ENCODE results near the gene VENTX.
"Not testable (repeated sequence)": the region's sequence is repeated elsewhere in the genome, so short reads cannot be mapped to it uniquely, and the experiment has no call there.

Gene VENTX

DNA sequence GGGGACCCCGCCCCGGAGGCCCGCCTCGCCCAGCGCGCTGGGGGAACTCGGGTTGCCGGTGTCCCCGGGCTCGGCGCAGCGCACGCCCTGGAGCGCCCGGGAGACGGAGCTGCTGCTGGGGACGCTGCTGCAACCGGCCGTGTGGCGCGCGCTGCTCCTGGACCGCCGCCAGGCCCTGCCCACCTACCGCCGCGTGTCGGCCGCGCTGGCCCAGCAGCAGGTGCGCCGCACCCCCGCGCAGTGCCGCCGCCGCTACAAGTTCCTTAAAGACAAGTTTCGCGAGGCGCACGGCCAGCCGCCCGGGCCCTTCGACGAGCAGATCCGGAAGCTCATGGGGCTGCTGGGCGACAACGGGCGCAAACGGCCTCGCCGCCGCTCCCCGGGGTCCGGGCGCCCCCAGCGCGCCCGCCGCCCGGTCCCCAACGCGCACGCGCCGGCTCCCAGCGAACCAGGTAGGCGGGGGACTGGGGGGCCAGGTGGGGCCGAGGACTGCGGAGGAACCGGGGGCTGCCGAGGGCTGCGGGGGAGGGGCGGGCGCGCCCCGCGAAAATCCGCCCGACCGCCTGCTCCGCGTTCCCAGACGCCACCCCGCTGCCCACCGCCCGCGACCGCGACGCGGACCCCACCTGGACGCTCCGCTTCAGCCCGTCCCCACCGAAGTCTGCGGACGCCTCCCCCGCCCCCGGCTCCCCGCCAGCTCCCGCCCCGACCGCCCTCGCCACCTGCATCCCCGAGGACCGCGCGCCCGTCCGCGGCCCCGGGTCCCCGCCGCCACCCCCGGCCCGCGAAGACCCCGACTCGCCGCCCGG lies 7.1 kb upstream of the VENTX start:
- peak overlapping the region; percentile 74 for H3K4me3 Mint-ChIP-seq
- DNase-seq (ENCODE audit: low spot score in 2 of 2) = peak; percentile 38 to 55
- peaks cover 21% of the 10 kb centered on the region for H3K27me3 Mint-ChIP-seq
- H3K9me3 Mint-ChIP-seq = no peaks in the 10 kb centered on the region
- ATAC-seq (ENCODE audit: low read depth) = peak; percentile 71
- no peak overlapping the region for H3K27ac Mint-ChIP-seq
- H3K4me1 Mint-ChIP-seq = peaks cover 8% of the 10 kb centered on the region
- no peaks in the 10 kb centered on the region for H3K36me3 Mint-ChIP-seq

DNA sequence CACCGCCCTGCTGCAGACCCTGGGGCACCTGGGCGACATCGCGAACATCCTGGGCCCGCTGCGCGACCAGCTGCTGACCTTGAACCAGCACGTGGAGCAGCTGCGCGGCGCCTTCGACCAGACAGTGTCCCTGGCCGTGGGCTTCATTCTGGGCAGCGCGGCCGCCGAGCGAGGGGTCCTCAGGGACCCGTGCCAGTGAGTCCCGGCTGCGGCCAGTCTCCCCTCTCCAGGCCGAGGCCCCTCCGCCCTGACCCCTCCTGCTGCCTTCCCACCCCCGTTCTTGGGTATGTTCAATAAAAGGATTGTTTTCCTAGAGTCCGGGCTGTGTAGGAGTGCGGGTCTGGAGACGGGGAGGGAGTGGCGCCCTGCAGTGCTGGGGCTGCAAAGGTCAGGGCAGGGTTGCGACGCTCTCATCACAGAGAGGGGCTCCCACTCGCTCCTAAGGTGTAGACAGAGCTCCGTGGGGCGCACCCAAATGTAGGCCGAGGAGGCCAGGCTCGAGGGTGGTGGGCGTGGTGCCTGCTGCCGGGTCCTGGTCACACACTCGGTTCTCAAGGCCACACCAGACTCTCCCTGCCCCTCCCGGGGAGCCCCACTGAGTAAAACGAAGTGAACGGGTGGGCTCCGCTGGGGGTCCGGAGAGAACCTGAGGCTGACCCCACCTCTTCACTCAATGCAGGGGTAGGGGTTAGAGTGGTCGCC lies 6.3 kb upstream of the VENTX start:
- ATAC-seq (ENCODE audit: low read depth) (no peak), DNase-seq (ENCODE audit: low spot score in 2 of 2) (no peak)
- peaks cover 23% of the 10 kb centered on the region for H3K27me3 Mint-ChIP-seq
- no peaks in the 10 kb centered on the region for H3K9me3 Mint-ChIP-seq
- peaks cover 9% of the 10 kb centered on the region for H3K4me1 Mint-ChIP-seq
- peak overlapping the region; percentile 76 for H3K4me3 Mint-ChIP-seq
- H3K27ac Mint-ChIP-seq = no peak overlapping the region
- H3K36me3 Mint-ChIP-seq = no peaks in the 10 kb centered on the region

DNA sequence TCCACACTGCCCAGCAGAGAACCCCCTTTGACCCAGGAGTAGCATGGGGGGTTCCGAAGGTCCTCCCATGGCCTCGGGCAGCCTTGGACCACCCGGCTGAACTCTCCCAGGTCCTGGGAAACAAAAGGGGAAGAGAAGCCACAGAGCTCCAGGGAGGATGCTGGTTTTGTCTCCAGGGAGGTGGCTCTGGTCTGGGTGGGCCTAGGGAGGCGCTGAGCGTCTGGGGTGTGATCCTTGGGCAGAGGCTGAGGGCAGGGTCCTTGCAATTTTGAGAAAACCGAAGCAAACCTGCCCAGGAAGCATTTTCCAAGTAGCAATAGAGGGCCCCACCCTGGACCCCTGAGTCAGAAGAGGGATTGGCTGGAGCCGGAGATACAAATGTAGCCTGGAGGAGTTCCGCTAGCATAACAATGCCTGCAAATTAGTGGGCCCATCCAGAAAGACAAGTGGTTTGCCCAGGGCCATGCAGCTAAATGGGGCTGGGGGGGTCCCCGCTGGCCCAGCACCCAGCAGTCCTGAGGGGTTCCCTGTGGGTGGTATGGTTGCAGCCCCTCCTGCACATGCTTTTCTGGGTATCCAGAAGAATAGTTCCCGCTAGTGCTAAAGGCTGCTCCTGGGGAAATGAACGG lies 5.6 kb upstream of the VENTX start:
- ATAC-seq (ENCODE audit: low read depth) (no peak), DNase-seq (ENCODE audit: low spot score in 2 of 2) (no peak)
- H3K4me1 Mint-ChIP-seq = peaks cover 9% of the 10 kb centered on the region
- no peaks in the 10 kb centered on the region for H3K36me3 Mint-ChIP-seq
- H3K4me3 Mint-ChIP-seq = no peak overlapping the region
- no peaks in the 10 kb centered on the region for H3K9me3 Mint-ChIP-seq
- H3K27me3 Mint-ChIP-seq = peaks cover 18% of the 10 kb centered on the region
- no peak overlapping the region for H3K27ac Mint-ChIP-seq

DNA sequence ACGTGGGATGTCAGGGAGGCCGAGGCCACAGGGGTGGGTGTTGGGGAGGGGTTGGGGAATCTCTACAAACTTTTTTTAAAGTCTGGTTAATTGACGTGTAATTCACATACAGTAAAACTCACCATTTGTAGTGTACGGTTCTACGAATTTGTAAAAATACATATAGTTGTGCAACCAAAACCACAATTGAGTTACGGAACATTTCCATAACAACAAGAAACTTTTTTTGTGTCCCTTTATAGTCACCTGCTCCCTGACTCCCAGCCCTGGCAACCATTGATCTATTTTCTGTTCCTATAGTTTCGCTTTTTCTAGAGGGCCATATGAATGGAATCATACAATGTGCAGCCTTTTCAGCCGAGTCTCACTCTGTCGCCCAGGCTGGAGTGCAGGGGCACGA lies 2.9 kb upstream of the VENTX start:
- H3K27me3 Mint-ChIP-seq = peaks cover 13% of the 10 kb centered on the region
- H3K9me3 Mint-ChIP-seq; H3K36me3 Mint-ChIP-seq; DNase-seq (ENCODE audit: low spot score in 2 of 2); H3K27ac Mint-ChIP-seq; ATAC-seq (ENCODE audit: low read depth): not testable (repeated sequence)
- H3K4me1 Mint-ChIP-seq = peaks cover 10% of the 10 kb centered on the region
- H3K4me3 Mint-ChIP-seq = peak overlapping the region; percentile 80

DNA sequence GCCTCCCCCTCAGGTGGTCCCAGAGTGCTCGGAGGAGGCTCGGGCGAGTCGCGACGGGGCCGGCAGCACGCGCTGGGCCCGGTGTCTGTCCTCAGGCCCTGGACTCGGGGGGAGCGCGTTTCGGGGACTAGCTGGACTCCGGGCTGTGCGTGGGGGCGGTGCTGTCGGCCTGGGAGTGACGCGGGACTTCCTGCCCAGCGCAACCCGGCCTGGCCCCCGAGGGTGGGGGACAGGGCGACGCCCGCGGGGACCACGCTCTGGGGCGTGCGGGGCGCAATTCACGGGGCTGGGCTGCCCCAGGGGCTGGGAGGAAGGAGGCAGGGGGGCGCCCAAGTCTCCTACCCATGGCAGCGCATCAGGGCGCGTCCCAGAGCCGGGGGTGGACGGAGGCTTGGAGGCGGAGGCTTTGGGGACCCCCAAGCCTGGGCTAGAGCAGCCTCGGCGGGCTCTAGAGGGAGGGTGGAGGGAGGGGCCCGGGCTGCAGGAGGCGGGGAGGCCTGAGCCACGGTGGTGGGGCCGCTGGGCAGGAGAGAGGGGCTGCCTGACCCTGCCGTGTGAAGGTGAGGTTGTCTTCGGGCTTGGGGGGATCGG lies 2.3 kb upstream of the VENTX start:
- H3K27me3 Mint-ChIP-seq = peaks cover 13% of the 10 kb centered on the region
- ATAC-seq (ENCODE audit: low read depth) = no peak
- H3K27ac Mint-ChIP-seq = no peak overlapping the region

GRCh38 chr10:133235932-133236331 lies 1.7 kb upstream of the VENTX start:
- Mint-ChIP-seq H3K36me3 (no peaks in the 10 kb centered on the region), H3K27ac (no peak overlapping the region), H3K27me3 (peaks cover 11% of the 10 kb centered on the region), H3K4me1 (peaks cover 14% of the 10 kb centered on the region), H3K4me3 (peak overlapping the region; percentile 65), H3K9me3 (no peaks in the 10 kb centered on the region)
- ATAC-seq (ENCODE audit: low read depth) = peak; percentile 22
- DNase-seq (ENCODE audit: low spot score in 2 of 2) = no peak

More for the DNA sequence above, 2.3 kb upstream of the VENTX start:
- DNase-seq (ENCODE audit: low spot score in 2 of 2) = no peak
- H3K36me3 Mint-ChIP-seq = no peaks in the 10 kb centered on the region
- no peaks in the 10 kb centered on the region for H3K9me3 Mint-ChIP-seq
- H3K4me3 Mint-ChIP-seq = peak overlapping the region; percentile 80
- peaks cover 10% of the 10 kb centered on the region for H3K4me1 Mint-ChIP-seq

GRCh38 chr10:133236401-133237240 lies 1.0 kb upstream of the VENTX start:
- Mint-ChIP-seq H3K9me3 (no peaks in the 10 kb centered on the region), H3K4me3 (no peak overlapping the region), H3K27me3 (peaks cover 9% of the 10 kb centered on the region), H3K4me1 (peaks cover 19% of the 10 kb centered on the region), H3K36me3 (no peaks in the 10 kb centered on the region), H3K27ac (no peak overlapping the region)
- no peak for DNase-seq (ENCODE audit: low spot score in 2 of 2)
- ATAC-seq (ENCODE audit: low read depth) = no peak

DNA sequence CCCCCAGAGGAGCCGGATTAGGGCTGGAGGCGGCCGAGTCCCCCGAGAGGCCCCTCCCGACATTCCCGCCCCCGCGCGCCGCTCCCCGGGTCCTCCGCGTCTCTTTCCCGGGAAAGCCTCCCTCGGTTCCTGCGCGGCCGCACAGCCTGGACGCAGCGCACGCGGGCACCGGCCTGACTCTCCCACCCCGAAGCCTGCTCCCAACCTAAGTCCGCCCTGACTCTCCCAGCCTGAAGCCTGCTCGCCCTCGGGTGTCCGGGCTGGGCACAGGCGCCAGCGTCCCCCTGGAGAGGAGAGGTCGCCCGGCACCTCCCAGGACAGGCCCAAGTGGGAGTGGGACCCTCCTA lies 441 bp upstream of the VENTX start:
- no peak overlapping the region for H3K27ac Mint-ChIP-seq
- DNase-seq (ENCODE audit: low spot score in 2 of 2) (no peak), ATAC-seq (ENCODE audit: low read depth) (no peak)
- H3K27me3 Mint-ChIP-seq = peaks cover 9% of the 10 kb centered on the region
- peaks cover 22% of the 10 kb centered on the region for H3K4me1 Mint-ChIP-seq
- H3K9me3 Mint-ChIP-seq = no peaks in the 10 kb centered on the region
- H3K4me3 Mint-ChIP-seq = peak overlapping the region; percentile 73
- no peaks in the 10 kb centered on the region for H3K36me3 Mint-ChIP-seq

GRCh38 chr10:133238466-133238804 lies 780 bp downstream of the VENTX start:
- no peak for ATAC-seq (ENCODE audit: low read depth)
- H3K9me3 Mint-ChIP-seq = no peaks in the 10 kb centered on the region
- H3K36me3 Mint-ChIP-seq = no peaks in the 10 kb centered on the region
- H3K4me3 Mint-ChIP-seq = no peak overlapping the region
- DNase-seq (ENCODE audit: low spot score in 2 of 2) = no peak
- H3K27me3 Mint-ChIP-seq = peaks cover 13% of the 10 kb centered on the region
- H3K4me1 Mint-ChIP-seq = peaks cover 31% of the 10 kb centered on the region
- H3K27ac Mint-ChIP-seq = no peak overlapping the region

- no peaks in the 10 kb centered on the region for H3K9me3 Mint-ChIP-seq
- peaks cover 11% of the 10 kb centered on the region for H3K27me3 Mint-ChIP-seq
- DNase-seq (ENCODE audit: low spot score in 2 of 2) = no peak
- ATAC-seq (ENCODE audit: low read depth) = no peak
- H3K36me3 Mint-ChIP-seq = no peaks in the 10 kb centered on the region
- peaks cover 31% of the 10 kb centered on the region for H3K4me1 Mint-ChIP-seq
- H3K4me3 Mint-ChIP-seq = no peak overlapping the region
- H3K27ac Mint-ChIP-seq = no peak overlapping the region
Observed at GRCh38 chr10:133239990-133240389, 2.3 kb downstream of the VENTX start.

DNA sequence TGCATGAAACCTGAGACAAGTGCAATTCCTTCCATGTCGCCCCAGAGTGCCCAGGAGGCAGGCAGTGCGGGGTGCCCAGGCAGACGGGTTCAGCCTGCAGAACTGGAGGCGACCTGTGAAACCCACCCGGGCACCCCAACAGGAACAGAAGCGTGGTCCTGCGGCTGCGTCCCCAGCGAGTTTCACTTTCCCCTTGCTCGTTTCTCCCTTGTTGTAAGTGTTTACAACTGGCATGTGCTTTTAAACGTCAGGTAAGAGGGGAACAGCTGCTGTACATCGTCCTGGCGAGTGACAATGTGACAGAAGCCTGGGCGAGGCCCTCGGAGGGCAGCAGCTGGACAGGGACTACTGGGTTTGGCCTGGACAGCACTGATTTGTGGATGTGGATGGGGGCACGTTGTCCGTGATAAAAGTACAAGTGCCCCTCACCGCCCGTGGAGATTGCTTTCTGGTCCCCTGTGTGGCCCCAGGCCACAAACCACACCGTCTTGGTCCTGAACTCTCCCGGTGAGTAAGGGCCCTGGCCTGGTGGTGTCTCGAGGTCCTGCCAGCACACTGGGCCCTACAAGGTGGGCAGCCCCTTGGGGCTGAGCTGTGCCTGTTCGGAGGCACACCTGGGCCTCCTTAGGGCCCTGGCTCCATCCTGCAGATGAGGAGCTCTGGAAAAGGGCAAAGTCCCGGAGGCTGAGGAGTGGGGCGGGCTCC lies 4.0 kb downstream of the VENTX start:
- Mint-ChIP-seq H3K36me3 (no peaks in the 10 kb centered on the region), H3K27ac (peak overlapping the region; percentile 15), H3K9me3 (no peaks in the 10 kb centered on the region), H3K4me1 (peaks cover 24% of the 10 kb centered on the region), H3K27me3 (peaks cover 11% of the 10 kb centered on the region), H3K4me3 (peak overlapping the region; percentile 81)
- peak; percentile 61 for ATAC-seq (ENCODE audit: low read depth)
- DNase-seq (ENCODE audit: low spot score in 2 of 2) = no peak

GRCh38 chr10:133242611-133243356 lies 5.1 kb downstream of the VENTX start:
- H3K27ac Mint-ChIP-seq = no peak overlapping the region
- ATAC-seq (ENCODE audit: low read depth) = no peak
- peaks cover 11% of the 10 kb centered on the region for H3K27me3 Mint-ChIP-seq
- peaks cover 26% of the 10 kb centered on the region for H3K4me1 Mint-ChIP-seq
- H3K36me3 Mint-ChIP-seq = no peaks in the 10 kb centered on the region
- no peaks in the 10 kb centered on the region for H3K9me3 Mint-ChIP-seq
- peak overlapping the region; percentile 67 for H3K4me3 Mint-ChIP-seq
- DNase-seq (ENCODE audit: low spot score in 2 of 2) = no peak
